Lower leg skin (tissue), 3 donors: ENCODE measurements around the gene CCDC91.

ENCODE experiments used
- POLR2A ChIP-seq, 2 donors: fragments of 450-650 bp; IDR thresholded peaks; one replicate each; pipeline ENCODE4 v1.6.1; 2016 to 2017; ENCODE audit warnings: antibody characterized with exemption in 2 of 2, mild to moderate bottlenecking in 1 of 2, moderate library complexity in 1 of 2
- TF ChIP-seq, protein P1 (sequence below), 3 donors: fragments of 450-650 bp; IDR thresholded peaks; one replicate each; pipeline ENCODE4 v1.5.1; 2016; ENCODE audit warnings: antibody characterized with exemption in 3 of 3, mild to moderate bottlenecking in 3 of 3, moderate library complexity in 2 of 3

- TF ChIP-seq, protein P1, sequence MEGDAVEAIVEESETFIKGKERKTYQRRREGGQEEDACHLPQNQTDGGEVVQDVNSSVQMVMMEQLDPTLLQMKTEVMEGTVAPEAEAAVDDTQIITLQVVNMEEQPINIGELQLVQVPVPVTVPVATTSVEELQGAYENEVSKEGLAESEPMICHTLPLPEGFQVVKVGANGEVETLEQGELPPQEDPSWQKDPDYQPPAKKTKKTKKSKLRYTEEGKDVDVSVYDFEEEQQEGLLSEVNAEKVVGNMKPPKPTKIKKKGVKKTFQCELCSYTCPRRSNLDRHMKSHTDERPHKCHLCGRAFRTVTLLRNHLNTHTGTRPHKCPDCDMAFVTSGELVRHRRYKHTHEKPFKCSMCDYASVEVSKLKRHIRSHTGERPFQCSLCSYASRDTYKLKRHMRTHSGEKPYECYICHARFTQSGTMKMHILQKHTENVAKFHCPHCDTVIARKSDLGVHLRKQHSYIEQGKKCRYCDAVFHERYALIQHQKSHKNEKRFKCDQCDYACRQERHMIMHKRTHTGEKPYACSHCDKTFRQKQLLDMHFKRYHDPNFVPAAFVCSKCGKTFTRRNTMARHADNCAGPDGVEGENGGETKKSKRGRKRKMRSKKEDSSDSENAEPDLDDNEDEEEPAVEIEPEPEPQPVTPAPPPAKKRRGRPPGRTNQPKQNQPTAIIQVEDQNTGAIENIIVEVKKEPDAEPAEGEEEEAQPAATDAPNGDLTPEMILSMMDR (IDR thresholded peaks at IDR 0.05), result no peak
- no peak for TF ChIP-seq POLR2A (IDR thresholded peaks at IDR 0.05)
These were observed 11.5 kb upstream of the CCDC91 start for GRCh38 chr12:28178775-28179174.
